Mammary epithelial cell (primary cell): ENCODE data around the gene ADARB2.

Experiments
- CTCF ChIP-seq, 2 donors: IDR thresholded peaks in 1 of 2; conservative IDR thresholded peaks in 1 of 2; 2 replicates each; pipeline ENCODE4 v1.5.1; 2011 to 2012; ENCODE audit warnings: inconsistent platforms in 2 of 2, low read length in 2 of 2, mild to moderate bottlenecking in 2 of 2, control low read depth in 1 of 2, low read depth in 1 of 2; ENCODE audit not compliant: insufficient read depth in 1 of 2; ENCODE audit errors: extremely low read depth in 1 of 2
- EZH2 ChIP-seq: IDR thresholded peaks from 2 replicates; pipeline ENCODE4 v1.6.1; 2012; ENCODE audit warnings: low read length, inconsistent platforms, borderline replicate concordance

- TF ChIP-seq CTCF (conservative IDR thresholded peaks at IDR 0.05 in 1 of 2, IDR thresholded peaks at IDR 0.05 in 1 of 2; ENCODE audit: extremely low read depth in 1 of 2, insufficient read depth in 1 of 2, low read depth in 1 of 2, low read length in 2 of 2) (no peak), EZH2 (no peak)
Observed at GRCh38 chr10:1290071-1290471, 447.3 kb downstream of the ADARB2 start.
